Epithelial cell of proximal tubule (primary cell): ENCODE results near the gene RBM7. TPM values are rescaled to one million over a fixed set of nuclear protein-coding genes. Genes with fewer than 3 reads are reported as not detected.

Experiments
- DNase-seq: peaks from one replicate; pipeline ENCODE4 v3.0.0-alpha.2; 2011; ENCODE audit warnings: low read depth
- H3K4me3 ChIP-seq: 2 replicates; pipeline ENCODE4 v1.5.1; 2011; ENCODE audit warnings: low read depth, mild to moderate bottlenecking, low read length
- CTCF ChIP-seq: conservative IDR thresholded peaks from 2 replicates; pipeline ENCODE4 v1.5.1; 2012; ENCODE audit warnings: low read depth, mild to moderate bottlenecking, low read length
- total RNA-seq: library from RNA; depleted of rRNA; stranded (reverse); fragments of >200 nt; gene quantifications from 2 replicates; pipeline ENCODE4 v1.2.3, GENCODE V29; 2015

RBM7 gene
- total RNA-seq, 1 donor from 2014 or later: 15.2 TPM

DNA sequence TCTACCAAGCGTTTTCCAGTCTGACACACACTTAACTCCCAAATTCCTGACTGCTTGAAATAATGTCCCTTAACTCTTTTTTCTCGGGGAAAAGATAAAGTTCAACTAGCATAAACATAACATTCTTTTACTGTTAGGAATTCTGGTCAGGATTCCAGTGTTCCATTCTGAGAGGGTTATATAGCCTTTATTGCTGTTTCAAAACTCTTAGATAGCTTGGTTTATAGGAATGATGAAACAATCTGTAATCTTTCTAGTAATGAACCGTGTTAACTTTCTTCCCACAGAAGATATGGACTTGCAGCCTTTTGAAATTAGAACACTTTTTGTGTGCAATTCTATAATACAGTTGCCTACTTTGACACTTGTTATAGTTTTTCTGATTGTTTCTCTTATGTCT, 47.4 kb downstream of the RBM7 start:
- no peak for TF ChIP-seq CTCF
- no peak overlapping the region for H3K4me3 ChIP-seq

DNA sequence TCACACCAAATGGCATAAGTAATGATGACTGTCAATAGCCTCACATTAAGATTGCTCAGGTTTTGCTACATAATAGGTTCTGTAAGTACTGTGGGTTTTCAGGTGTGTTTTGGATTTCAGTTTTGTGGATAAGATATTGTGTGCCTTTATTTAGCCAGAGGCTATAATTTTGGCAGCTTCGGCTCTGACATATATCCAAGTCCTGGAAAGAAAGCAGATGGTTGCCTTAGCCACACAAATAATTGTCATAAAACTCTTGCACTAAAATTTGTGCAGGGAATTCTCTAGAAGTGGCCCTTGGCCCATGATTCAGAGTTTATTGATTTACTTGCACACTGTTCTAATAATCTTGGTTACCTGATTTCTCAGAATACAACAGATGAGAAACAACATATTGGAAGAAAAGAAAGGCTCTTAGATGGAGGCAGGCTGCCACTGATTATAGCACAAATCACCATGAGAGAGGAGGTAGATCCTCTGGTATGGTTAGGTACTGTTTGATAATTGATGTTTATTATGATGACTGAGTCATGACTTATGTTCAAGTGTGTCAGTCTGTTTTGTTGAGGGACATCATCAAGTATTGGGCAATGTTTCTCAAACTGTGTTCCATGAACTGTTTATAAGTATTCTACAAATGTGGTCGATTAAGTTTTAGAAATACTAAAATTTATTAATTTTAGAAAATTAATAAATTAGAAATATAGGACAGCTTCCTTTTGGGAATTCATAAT, 48.5 kb downstream of the RBM7 start:
- no peak for TF ChIP-seq CTCF
- DNase-seq: no peak
- no peak overlapping the region for H3K4me3 ChIP-seq

More for the DNA sequence above, 47.4 kb downstream of the RBM7 start:
- no peak for DNase-seq

- no peak for DNase-seq
- no peak overlapping the region for H3K4me3 ChIP-seq
- no peak for TF ChIP-seq CTCF
Observed at GRCh38 chr11:114449845-114450244, 49.4 kb downstream of the RBM7 start.

DNA sequence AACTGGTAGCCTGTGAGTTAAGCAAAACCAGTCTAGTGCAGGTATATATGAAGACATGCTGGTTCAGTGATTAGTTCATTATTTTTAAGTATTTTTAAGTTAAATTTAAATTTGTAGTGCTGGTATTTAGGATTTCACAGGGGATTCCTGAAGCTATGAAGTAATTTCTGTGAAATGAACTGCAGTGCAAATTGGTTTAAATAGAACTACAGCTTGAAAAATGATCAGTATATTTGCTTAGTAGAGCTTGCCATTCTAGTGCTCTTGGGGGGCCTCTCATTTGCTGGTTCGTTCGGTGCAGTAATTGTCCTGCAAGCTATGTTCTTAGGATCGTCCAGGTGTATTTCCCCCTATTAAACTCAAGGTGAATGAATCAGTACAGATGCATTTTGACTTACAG, 51.9 kb downstream of the RBM7 start:
- no peak overlapping the region for H3K4me3 ChIP-seq
- no peak for TF ChIP-seq CTCF
- no peak for DNase-seq

Other genes with a start within 250 kb of the RBM7 start
- 875 and 1,529 TPM in 2 replicates for gene NNMT, start 104.3 kb upstream of the RBM7 start, total RNA-seq
- 1.5 and 3.0 TPM in 2 replicates for gene C11orf71, start 155 bp upstream of the RBM7 start, total RNA-seq
- gene REXO2, start 38.8 kb downstream of the RBM7 start, total RNA-seq: 197 and 206 TPM in 2 replicates
- not detected in 2 replicates for gene NXPE1, start 159.2 kb downstream of the RBM7 start, total RNA-seq
- not detected in 2 replicates for gene NXPE4, start 195.1 kb downstream of the RBM7 start, total RNA-seq